Adrenal gland (tissue), 12 donors: ENCODE measurements around the gene CUX1. TPM values are rescaled to one million over a fixed set of nuclear protein-coding genes. Genes with fewer than 3 reads are reported as not detected.

Experiments used
- DNase-seq, 7 donors: peaks; one replicate each; pipeline ENCODE4 v3.0.0-alpha.2; 2019 to 2020
- H3K27ac ChIP-seq, 5 donors: fragments of 200-600 bp; sonication (generic) in 4 of 5; 1 replicate in 3 of 5; 2 replicates in 2 of 5; pipeline versions ENCODE4 v1.5.1 to v1.8.0; 2016 to 2020; ENCODE audit warnings: mild to moderate bottlenecking in 1 of 5
- H3K27me3 ChIP-seq: fragments of 200-600 bp; 2 replicates; pipeline ENCODE4 v1.8.0; 2021
- H3K36me3 ChIP-seq, 2 donors: fragments of 200-600 bp; replicated peaks in 1 of 2; 1 replicate in 1 of 2; 2 replicates in 1 of 2; pipeline versions ENCODE4 v1.5.1 to v1.8.0; 2018 to 2022
- H3K4me1 ChIP-seq, 2 donors: fragments of 200-600 bp; replicated peaks in 1 of 2; 1 replicate in 1 of 2; 2 replicates in 1 of 2; pipeline versions ENCODE4 v1.5.1 to v1.8.0; 2018 to 2021
- H3K4me3 ChIP-seq, 4 donors: fragments of 200-600 bp; sonication (generic) in 3 of 4; one replicate each; pipeline ENCODE4 v1.5.1; 2016 to 2018
- H3K9me3 ChIP-seq, 3 donors: fragments of 200-600 bp; sonication (generic) in 1 of 3; replicated peaks in 1 of 3; 1 replicate in 2 of 3; 2 replicates in 1 of 3; pipeline versions ENCODE4 v1.5.1 to v1.8.0; 2016 to 2021
- POLR2A ChIP-seq, 2 donors: fragments of 450-650 bp; IDR thresholded peaks; one replicate each; pipeline ENCODE4 v1.6.1; 2017; ENCODE audit warnings: antibody characterized with exemption in 2 of 2, mild to moderate bottlenecking in 2 of 2, moderate library complexity in 1 of 2
- WGBS, 4 donors: extraction: QIAGEN DNeasy Blood & Tissue Kit in 2 of 4; methylation state at CpG; one replicate each; pipeline versions ENCODE4 v1.1.5 to v1.1.7; 2013 to 2017; 5-methylcytosine and 5-hydroxymethylcytosine counted together
- intact Hi-C, 2 donors: fragments of 100-400 bp; cut with DNase I; formaldehyde crosslinking; loops; one replicate each; pipeline versions ENCODE4 v1.14.1 to v1.15.0; 2022 to 2023
- polyA plus RNA-seq, 3 donors: library from polyadenylated mRNA; stranded (reverse); fragments of 200-250 nt in 2 of 3; fragments of 350-450 nt in 1 of 3; fragmentation: Illumina TruSeq in 1 of 3; extraction: RNeasy Lipid Tissue Mini Kit (QIAGEN cat#74804) in 1 of 3; gene quantifications; one replicate each; pipeline ENCODE4 v1.2.3, GENCODE V29; 2013 to 2014
- total RNA-seq, 9 donors: library from RNA; depleted of rRNA in 4 of 9; stranded (reverse); fragments of >200 nt in 4 of 9; fragments of 120-200 nt in 1 of 9; fragmentation: NEBNext Ultra II Directional in 1 of 9; extraction: Animal tissue kit (Norgen Biotek cat#: 25700) in 1 of 9; gene quantifications; one replicate each; pipeline versions ENCODE4 v1.1.0 to v1.2.4, GENCODE V29; 2013 to 2023
- TF ChIP-seq, protein P1 (sequence below), 6 experiments: fragments of 450-650 bp in 4 of 6; fragments of 200-600 bp in 2 of 6; sonication (generic) in 1 of 6; IDR thresholded peaks; 1 replicate in 5 of 6; 2 replicates in 1 of 6; pipeline versions ENCODE4 v1.5.1 to v1.8.0; 2016 to 2021; ENCODE audit warnings: antibody characterized with exemption in 6 of 6, mild to moderate bottlenecking in 2 of 6, moderate library complexity in 1 of 6
- donor health status: healthy with polysubstance abuse.
- donor health status: Bipolar disorder and iron deficiency.
- donor health status: DM: yes; HTN: yes; CAD: no.
- donor health status: DM: no; HTN: no; CAD: no.
- donor health status: DM: no; HTN: no; CAD: no.
- donor health status: DM: yes; HTN: yes; CAD: no.

CUX1 gene
- total and polyA plus RNA-seq, 12 donors = 17.2 to 72.6 (median 58.3) TPM

- Histone ChIP-seq H3K4me1 (no peaks in the 10 kb centered on the region), H3K4me3 (no peak overlapping the region), H3K27me3 (no peaks in the 10 kb centered on the region), H3K9me3 (no peaks in the 10 kb centered on the region), H3K27ac (no peak overlapping the region), H3K36me3 (no peaks in the 10 kb centered on the region)
- WGBS, 4 donors = 89 to 95% (median 94%) methylated on average over 8 of the region's 8 CpGs
- no peak for DNase-seq
- intact Hi-C loops = no loop called here
- TF ChIP-seq POLR2A (IDR thresholded peaks at IDR 0.05) = no peak
- TF ChIP-seq, protein P1, sequence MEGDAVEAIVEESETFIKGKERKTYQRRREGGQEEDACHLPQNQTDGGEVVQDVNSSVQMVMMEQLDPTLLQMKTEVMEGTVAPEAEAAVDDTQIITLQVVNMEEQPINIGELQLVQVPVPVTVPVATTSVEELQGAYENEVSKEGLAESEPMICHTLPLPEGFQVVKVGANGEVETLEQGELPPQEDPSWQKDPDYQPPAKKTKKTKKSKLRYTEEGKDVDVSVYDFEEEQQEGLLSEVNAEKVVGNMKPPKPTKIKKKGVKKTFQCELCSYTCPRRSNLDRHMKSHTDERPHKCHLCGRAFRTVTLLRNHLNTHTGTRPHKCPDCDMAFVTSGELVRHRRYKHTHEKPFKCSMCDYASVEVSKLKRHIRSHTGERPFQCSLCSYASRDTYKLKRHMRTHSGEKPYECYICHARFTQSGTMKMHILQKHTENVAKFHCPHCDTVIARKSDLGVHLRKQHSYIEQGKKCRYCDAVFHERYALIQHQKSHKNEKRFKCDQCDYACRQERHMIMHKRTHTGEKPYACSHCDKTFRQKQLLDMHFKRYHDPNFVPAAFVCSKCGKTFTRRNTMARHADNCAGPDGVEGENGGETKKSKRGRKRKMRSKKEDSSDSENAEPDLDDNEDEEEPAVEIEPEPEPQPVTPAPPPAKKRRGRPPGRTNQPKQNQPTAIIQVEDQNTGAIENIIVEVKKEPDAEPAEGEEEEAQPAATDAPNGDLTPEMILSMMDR (IDR thresholded peaks at IDR 0.05) = no peak
These were observed 175.9 kb downstream of the CUX1 start for GRCh38 chr7:101993311-101993710.

DNA sequence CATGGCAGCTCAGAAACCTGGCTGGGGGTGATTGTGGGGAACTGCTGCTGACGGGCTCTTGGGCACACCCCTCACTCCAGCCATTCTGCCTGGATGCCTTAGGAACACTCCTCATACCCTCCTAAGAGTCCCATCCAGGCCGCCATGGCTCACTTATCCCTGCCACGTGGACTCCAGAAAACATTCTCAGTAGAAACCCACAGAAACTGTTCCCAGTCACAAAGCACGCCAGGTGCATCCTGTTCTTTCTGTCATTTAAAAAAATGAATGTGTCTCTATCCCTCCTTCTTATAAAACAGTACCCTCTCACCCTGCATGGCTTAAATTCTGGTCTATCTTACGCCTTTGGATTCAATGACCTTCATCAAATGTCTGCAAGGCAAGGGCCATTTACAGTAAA lies 177.7 kb downstream of the CUX1 start:
- intact Hi-C loops = no loop called here
- 92 to 95% (median 93%) methylated on average over 5 of the region's 5 CpGs for WGBS, 4 donors
- no peak overlapping the region for H3K27ac ChIP-seq
- H3K9me3 ChIP-seq = no peaks in the 10 kb centered on the region
- no peaks in the 10 kb centered on the region for H3K36me3 ChIP-seq
- H3K4me3 ChIP-seq = no peak overlapping the region
- no peaks in the 10 kb centered on the region for H3K27me3 ChIP-seq
- no peak for DNase-seq
- TF ChIP-seq, protein P1 (IDR thresholded peaks at IDR 0.05) = no peak
- TF ChIP-seq POLR2A (IDR thresholded peaks at IDR 0.05) = no peak
- H3K4me1 ChIP-seq = no peaks in the 10 kb centered on the region

GRCh38 chr7:101996131-101996691 lies 178.8 kb downstream of the CUX1 start:
- Histone ChIP-seq H3K9me3 (no peaks in the 10 kb centered on the region), H3K27me3 (no peaks in the 10 kb centered on the region), H3K36me3 (no peaks in the 10 kb centered on the region), H3K4me1 (no peaks in the 10 kb centered on the region), H3K4me3 (no peak overlapping the region), H3K27ac (no peak overlapping the region)
- TF ChIP-seq, protein P1 (IDR thresholded peaks at IDR 0.05) = no peak
- no peak for TF ChIP-seq POLR2A (IDR thresholded peaks at IDR 0.05)
- WGBS, 4 donors = 81 to 87% (median 86%) methylated on average over 8 to 10 of the region's 10 CpGs
- intact Hi-C loops = no loop called here
- DNase-seq = no peak

DNA sequence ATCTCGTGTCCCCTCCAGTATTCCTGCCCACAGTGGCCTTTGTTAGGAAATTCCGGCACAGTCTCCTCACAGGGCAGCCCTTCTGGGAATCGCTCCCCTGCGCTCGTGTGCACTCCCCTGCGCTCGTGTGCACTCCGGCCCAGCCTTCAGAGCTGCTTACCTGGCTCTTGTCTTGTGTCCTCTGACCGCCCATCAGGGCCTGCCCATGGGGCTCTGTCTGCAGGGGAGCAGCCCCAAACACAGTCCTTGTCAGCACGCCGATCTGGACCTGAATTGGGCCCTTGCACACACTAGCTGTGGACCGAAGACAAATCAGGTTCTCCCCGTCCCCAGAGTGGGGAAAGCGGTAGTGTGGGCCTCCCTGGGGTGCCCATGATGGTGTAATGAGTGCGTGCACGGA lies 179.4 kb downstream of the CUX1 start:
- Histone ChIP-seq H3K36me3 (no peaks in the 10 kb centered on the region), H3K4me3 (no peak overlapping the region), H3K9me3 (no peaks in the 10 kb centered on the region), H3K4me1 (no peaks in the 10 kb centered on the region), H3K27ac (no peak overlapping the region), H3K27me3 (no peaks in the 10 kb centered on the region)
- DNase-seq = no peak
- intact Hi-C loops = no loop called here
- 94 to 96% (median 95%) methylated on average over 13 to 16 of the region's 16 CpGs for WGBS, 4 donors
- TF ChIP-seq, protein P1 (IDR thresholded peaks at IDR 0.05) = no peak
- TF ChIP-seq POLR2A (IDR thresholded peaks at IDR 0.05) = no peak
